Heart left ventricle (tissue), 16 donors: ENCODE data around the gene MEGF10. TPM values are rescaled to one million over a fixed set of nuclear protein-coding genes. Genes with fewer than 3 reads are reported as not detected.

ENCODE experiments used
- ATAC-seq, 4 donors: fragments of 200-7000 bp; cut with Tn5 transposase; one replicate each; pipeline ENCODE4 v1.9.1; 2020 to 2022; ENCODE audit warnings: moderate library complexity in 4 of 4, mild to moderate bottlenecking in 3 of 4, moderate number of reproducible peaks in 1 of 4
- DNase-seq, 5 donors: peaks; one replicate each; pipeline ENCODE4 v3.0.0-alpha.2; 2020
- H3K27ac ChIP-seq, 12 donors: fragments of 200-600 bp; sonication (generic) in 4 of 12; one replicate each; pipeline versions ENCODE4 v1.5.0 to v1.8.0; 2016 to 2022; ENCODE audit warnings: mild to moderate bottlenecking in 2 of 12
- H3K27me3 ChIP-seq, 9 donors: fragments of 200-600 bp; sonication (generic) in 2 of 9; one replicate each; pipeline versions ENCODE4 v1.5.1 to v1.8.0; 2016 to 2022; ENCODE audit warnings: mild to moderate bottlenecking in 3 of 9
- H3K36me3 ChIP-seq, 9 donors: fragments of 200-600 bp; sonication (generic) in 2 of 9; one replicate each; pipeline versions ENCODE4 v1.5.0 to v1.8.0; 2018 to 2022; ENCODE audit warnings: mild to moderate bottlenecking in 2 of 9
- H3K4me1 ChIP-seq, 12 donors: fragments of 200-600 bp; sonication (generic) in 4 of 12; one replicate each; pipeline versions ENCODE4 v1.5.0 to v1.8.0; 2016 to 2022; ENCODE audit warnings: mild to moderate bottlenecking in 3 of 12
- H3K4me3 ChIP-seq, 12 donors: fragments of 200-600 bp; sonication (generic) in 4 of 12; one replicate each; pipeline versions ENCODE4 v1.5.0 to v1.8.0; 2017 to 2022; ENCODE audit warnings: mild to moderate bottlenecking in 9 of 12, moderate library complexity in 4 of 12
- H3K9me3 ChIP-seq, 12 donors: fragments of 200-600 bp; sonication (generic) in 4 of 12; one replicate each; pipeline versions ENCODE4 v1.5.0 to v1.8.0; 2016 to 2022; ENCODE audit warnings: mild to moderate bottlenecking in 1 of 12
- CTCF ChIP-seq, 12 donors: fragments of 200-600 bp; sonication (generic) in 4 of 12; IDR thresholded peaks; one replicate each; pipeline versions ENCODE4 v1.5.0 to v1.8.0; 2018 to 2022; ENCODE audit warnings: antibody characterized with exemption in 12 of 12, mild to moderate bottlenecking in 5 of 12
- POLR2A ChIP-seq, 2 donors: fragments of 450-650 bp; IDR thresholded peaks; one replicate each; pipeline ENCODE4 v1.6.1; 2017; ENCODE audit warnings: antibody characterized with exemption in 2 of 2, mild to moderate bottlenecking in 2 of 2, moderate library complexity in 2 of 2
- WGBS, 4 donors: extraction: QIAGEN DNeasy Blood & Tissue Kit in 2 of 4; methylation state at CpG; one replicate each; pipeline versions ENCODE4 v1.1.5 to v1.1.7; 2013 to 2018; 5-methylcytosine and 5-hydroxymethylcytosine counted together
- intact Hi-C, 10 donors: fragments of 100-400 bp; cut with DNase I; formaldehyde crosslinking; loops; one replicate each; pipeline versions ENCODE4 v1.11.1 to v1.14.2; 2022
- polyA plus RNA-seq, 2 donors: library from polyadenylated mRNA; stranded (reverse); fragments of 200-250 nt; gene quantifications; one replicate each; pipeline ENCODE4 v1.2.3, GENCODE V29; 2013
- total RNA-seq, 9 donors: library from RNA; depleted of rRNA in 2 of 9; stranded (reverse); fragments of >200 nt in 2 of 9; fragmentation: NEBNext Ultra II Directional in 3 of 9; extraction: Animal tissue kit (Norgen Biotek cat#: 25700) in 3 of 9; gene quantifications; one replicate each; pipeline versions ENCODE4 v1.1.0 to v1.2.4, GENCODE V29; 2016 to 2023
- donor health status: ischemic (EF 13 %, LVEDD 7.1; RV severe dilation, severe dysfunction).
- donor health status: healthy with polysubstance abuse.
- donor health status: DM: no; HTN: yes; CAD: no.
- donor health status: DM: no; HTN: no; CAD: no.
- donor health status: ischemic (EF 25% LVEDD 6.9; RV normal size, moderate dysfunction).
- donor health status: ischemic (EF 25% LVEDD 5.7; RV mildly dilated, moderate dysfunction).
- donor health status: healthy.
- donor health status: DM: yes; HTN: yes; CAD: no.
- donor health status: ischemic (EF 35%, LVEDD 5.7; RV mildly dilated, moderate dysfunction).
- donor health status: nonischemic (EF 11% LVEDD 7.7; RV severe dilation, severe dysfunction).
- donor health status: DM: yes; HTN: yes; CAD: no.
- donor health status: PGD.
- donor health status: ischemic (EF 29% LVEDD 5.4; RV normal size, mild dysfunction).
- donor health status: nonischemic (EF 23%, LVEDD 6.1; RV moderate dilation, normal function).

The MEGF10 gene
- total and polyA plus RNA-seq, 11 donors, result 0.04 to 1.3 (median 0.32) TPM

GRCh38 chr5:127275641-127276193 lies 14.9 kb upstream of the MEGF10 start:
- Histone ChIP-seq H3K27ac (no peak overlapping the region), H3K4me3 (no peak overlapping the region), H3K9me3 (peaks cover 0 to 16% (median 0%) of the 10 kb centered on the region in 12 donors), H3K4me1 (no peaks in the 10 kb centered on the region), H3K27me3 (peaks cover 0 to 9% (median 0%) of the 10 kb centered on the region in 9 donors), H3K36me3 (no peaks in the 10 kb centered on the region)
- TF ChIP-seq POLR2A (IDR thresholded peaks at IDR 0.05) (no peak), CTCF (IDR thresholded peaks at IDR 0.05) (no peak)
- no peak for DNase-seq
- ATAC-seq, result no peak
- intact Hi-C loops, result no loop called here
- 83 to 90% (median 86%) methylated on average over 2 of the region's 2 CpGs for WGBS, 4 donors

DNA sequence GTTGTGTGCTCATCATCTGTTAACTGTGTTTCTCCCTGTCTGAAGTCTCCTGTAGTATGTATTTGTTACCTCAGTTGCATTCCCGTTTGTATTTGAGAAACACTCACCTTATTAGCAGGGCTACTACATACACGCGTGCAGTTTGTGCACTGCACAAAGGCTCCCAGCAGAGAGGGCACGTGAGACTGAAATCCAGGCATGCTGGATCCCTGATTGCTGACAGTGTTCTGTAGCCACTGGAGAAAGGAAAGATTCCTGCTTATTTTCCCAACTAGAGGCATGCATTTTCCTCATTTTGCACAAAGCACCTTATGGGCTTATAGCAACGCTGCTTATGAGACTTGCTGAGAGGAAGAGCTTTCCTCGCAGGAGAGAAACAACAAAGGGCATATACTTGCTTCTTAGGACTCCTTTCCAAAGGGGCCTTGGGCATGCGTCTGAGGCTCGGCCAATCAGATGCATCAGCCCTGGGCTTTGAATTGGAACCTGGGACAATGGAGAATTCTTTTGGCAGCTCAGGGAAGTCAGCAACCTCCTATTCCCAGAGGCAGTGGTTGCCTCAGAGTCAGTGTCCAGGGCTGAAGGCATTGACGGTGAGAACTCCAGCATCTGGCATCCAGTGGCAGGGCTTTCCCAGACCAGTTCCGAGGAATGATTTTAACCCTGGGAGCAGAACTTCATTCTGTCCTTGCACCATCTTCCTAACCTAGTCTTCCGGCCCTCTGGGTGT lies 9.9 kb upstream of the MEGF10 start:
- Histone ChIP-seq H3K27me3 (peaks cover 0 to 25% (median 0%) of the 10 kb centered on the region in 9 donors), H3K4me3 (no peak overlapping the region), H3K4me1 (no peaks in the 10 kb centered on the region), H3K36me3 (no peaks in the 10 kb centered on the region), H3K27ac (no peak overlapping the region), H3K9me3 (no peaks in the 10 kb centered on the region)
- DNase-seq (no peak), ATAC-seq (no peak)
- WGBS, 4 donors, result 74% methylated on average over 11 of the region's 11 CpGs
- intact Hi-C loops, result no loop called here
- TF ChIP-seq CTCF (IDR thresholded peaks at IDR 0.05) (no peak), POLR2A (IDR thresholded peaks at IDR 0.05) (no peak)

GRCh38 chr5:127281609-127282008 lies 9.0 kb upstream of the MEGF10 start:
- H3K4me3 ChIP-seq, result no peak overlapping the region
- DNase-seq, result no peak
- no peak for ATAC-seq
- H3K9me3 ChIP-seq, result no peaks in the 10 kb centered on the region
- peaks cover 0 to 30% (median 0%) of the 10 kb centered on the region in 9 donors for H3K27me3 ChIP-seq
- no peaks in the 10 kb centered on the region for H3K36me3 ChIP-seq
- no peak overlapping the region for H3K27ac ChIP-seq
- intact Hi-C loops, result no loop called here
- 81 to 87% (median 84%) methylated on average over 4 of the region's 4 CpGs for WGBS, 4 donors
- TF ChIP-seq CTCF (IDR thresholded peaks at IDR 0.05), result no peak
- no peak for TF ChIP-seq POLR2A (IDR thresholded peaks at IDR 0.05)
- no peaks in the 10 kb centered on the region for H3K4me1 ChIP-seq

- intact Hi-C loops, result loop anchor here in 2 of 10 donors (5.0 kb wide), 2 partner anchors 154 to 204 kb away; no protein-coding TSS in a partner anchor
- WGBS, 4 donors, result 86 to 97% (median 96%) methylated on average over 1 of the region's 1 CpG
These were observed 1.9 kb upstream of the MEGF10 start for GRCh38 chr5:127288676-127289075.

More at GRCh38 chr5:127288676-127289075, 1.9 kb upstream of the MEGF10 start:
- H3K36me3 ChIP-seq, result no peaks in the 10 kb centered on the region
- no peak overlapping the region for H3K4me3 ChIP-seq
- H3K9me3 ChIP-seq, result peaks cover 0 to 10% (median 0%) of the 10 kb centered on the region in 12 donors
- H3K27me3 ChIP-seq, result peaks cover 0 to 55% (median 29%) of the 10 kb centered on the region in 9 donors
- TF ChIP-seq POLR2A (IDR thresholded peaks at IDR 0.05) (no peak), CTCF (IDR thresholded peaks at IDR 0.05) (no peak)
- no peak overlapping the region for H3K27ac ChIP-seq
- DNase-seq (no peak), ATAC-seq (no peak)
- H3K4me1 ChIP-seq, result peaks cover 0 to 12% (median 3%) of the 10 kb centered on the region in 12 donors
